Neural progenitor cell (in vitro differentiated cells): ENCODE results near the gene NETO2. TPM values are rescaled to one million over a fixed set of nuclear protein-coding genes. Genes with fewer than 3 reads are reported as not detected.

Source experiments
- DNase-seq: peaks from one replicate; pipeline ENCODE4 v3.0.0-alpha.2; 2016; ENCODE audit warnings: low spot score
- H2AFZ ChIP-seq: fragments of 200-600 bp; sonication (generic); replicated peaks from 2 replicates; pipeline ENCODE4 v1.6.1; 2016; ENCODE audit warnings: antibody characterized with exemption
- H3F3A ChIP-seq: fragments of 200-600 bp; sonication (generic); 2 replicates; pipeline ENCODE4 v1.6.1; 2016; ENCODE audit warnings: antibody characterized with exemption, low read depth
- H3K27ac ChIP-seq: fragments of 200-600 bp; sonication (generic); 2 replicates; pipeline ENCODE4 v1.5.1; 2016; ENCODE audit warnings: mild to moderate bottlenecking
- H3K27me3 ChIP-seq: fragments of 200-600 bp; sonication (generic); 2 replicates; pipeline ENCODE4 v1.6.1; 2016; ENCODE audit warnings: mild to moderate bottlenecking, moderate library complexity
- H3K36me3 ChIP-seq: fragments of 200-600 bp; sonication (generic); 2 replicates; pipeline ENCODE4 v1.5.1; 2016
- H3K4me1 ChIP-seq: fragments of 200-600 bp; sonication (generic); 2 replicates; pipeline ENCODE4 v1.6.1; 2016; ENCODE audit warnings: mixed run types
- H3K4me2 ChIP-seq: fragments of 200-600 bp; sonication (generic); 2 replicates; pipeline ENCODE4 v1.6.1; 2016
- H3K4me3 ChIP-seq: fragments of 200-600 bp; sonication (generic); 2 replicates; pipeline ENCODE4 v1.5.1; 2016
- H3K79me2 ChIP-seq: fragments of 200-600 bp; sonication (generic); 2 replicates; pipeline ENCODE4 v1.6.1; 2016; ENCODE audit warnings: low read depth
- H3K9ac ChIP-seq: fragments of 200-600 bp; sonication (generic); 2 replicates; pipeline ENCODE4 v1.6.1; 2016
- H3K9me3 ChIP-seq: fragments of 200-600 bp; sonication (generic); 2 replicates; pipeline ENCODE4 v1.5.1; 2016; ENCODE audit warnings: low read depth
- H4K20me1 ChIP-seq: fragments of 200-600 bp; sonication (generic); 2 replicates; pipeline ENCODE4 v1.6.1; 2016; ENCODE audit warnings: low read depth
- H3K27ac Mint-ChIP-seq: 3 replicates; pipeline ENCODE4 v1.8.0; 2021; ENCODE audit warnings: mixed read lengths
- H3K27me3 Mint-ChIP-seq: 2 replicates; pipeline ENCODE4 v1.8.0; 2022; ENCODE audit warnings: low read depth, mild to moderate bottlenecking, inconsistent platforms, moderate library complexity, mixed read lengths; ENCODE audit not compliant: insufficient read depth
- H3K36me3 Mint-ChIP-seq: 3 replicates; pipeline ENCODE4 v1.8.0; 2021; ENCODE audit warnings: mixed read lengths
- H3K4me1 Mint-ChIP-seq: 3 replicates; pipeline ENCODE4 v1.8.0; 2021; ENCODE audit warnings: mixed read lengths
- H3K4me3 Mint-ChIP-seq: 3 replicates; pipeline ENCODE4 v1.8.0; 2021; ENCODE audit warnings: mild to moderate bottlenecking, moderate library complexity, mixed read lengths
- H3K9me3 Mint-ChIP-seq: 3 replicates; pipeline ENCODE4 v1.8.0; 2020; ENCODE audit warnings: mixed read lengths
- EZH2phosphoT487 ChIP-seq: fragments of 200-600 bp; sonication (generic); IDR thresholded peaks from 2 replicates; pipeline ENCODE4 v1.6.1; 2017; ENCODE audit warnings: antibody characterized with exemption
- total RNA-seq: library from RNA; depleted of rRNA; stranded (reverse); fragments of >200 nt; gene quantifications from 2 replicates; pipeline ENCODE4 v1.2.3, GENCODE V29; 2015; ENCODE audit warnings: low replicate concordance

NETO2 gene
- total RNA-seq, 1 donor from 2014 or later, result 32.0 TPM

DNA sequence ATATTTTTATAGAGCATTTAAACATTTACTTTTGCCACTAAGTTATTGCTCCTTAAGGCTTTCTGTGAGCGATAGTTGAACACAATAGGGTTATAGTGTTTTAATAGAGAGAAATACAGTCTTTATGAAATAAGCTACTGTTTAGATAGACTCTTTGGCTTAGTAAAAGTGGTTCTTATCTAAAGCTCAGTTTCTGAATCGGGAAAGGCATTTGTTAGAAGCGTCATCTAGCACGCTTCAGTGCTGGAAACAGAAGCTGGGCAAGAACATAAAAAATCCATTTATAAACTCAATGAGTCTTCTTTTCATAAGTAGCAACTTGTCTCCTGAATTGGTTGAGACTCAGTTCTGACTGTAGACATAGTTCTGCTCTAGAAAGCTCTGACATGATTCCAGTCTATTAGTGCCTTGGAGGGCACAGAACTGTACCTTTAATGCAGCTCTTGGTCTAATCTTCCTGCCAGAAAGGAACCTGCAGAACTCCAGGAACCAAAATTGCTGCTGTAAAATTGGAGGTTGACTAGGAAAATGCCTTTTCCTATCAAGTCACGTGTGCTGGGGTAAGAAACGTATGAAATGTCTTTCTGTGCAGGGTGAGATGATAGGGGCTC lies 114.9 kb downstream of the NETO2 start:
- H3K4me2 ChIP-seq, result no peak overlapping the region
- H3F3A ChIP-seq, result no peaks in the 10 kb centered on the region
- H3K9me3 ChIP-seq, result no peaks in the 10 kb centered on the region
- no peaks in the 10 kb centered on the region for H3K36me3 Mint-ChIP-seq
- no peak overlapping the region for H3K27ac ChIP-seq
- H3K4me1 ChIP-seq, result no peaks in the 10 kb centered on the region
- H3K36me3 ChIP-seq, result no peaks in the 10 kb centered on the region
- H3K4me3 Mint-ChIP-seq, result no peak overlapping the region
- no peak overlapping the region for H3K27ac Mint-ChIP-seq
- H3K4me3 ChIP-seq, result no peak overlapping the region
- H2AFZ ChIP-seq, result no peak overlapping the region
- H3K9me3 Mint-ChIP-seq, result no peaks in the 10 kb centered on the region
- H3K9ac ChIP-seq, result no peak overlapping the region
- H4K20me1 ChIP-seq, result no peaks in the 10 kb centered on the region
- no peak for TF ChIP-seq EZH2phosphoT487
- no peak for DNase-seq
- H3K4me1 Mint-ChIP-seq, result peaks cover 12% of the 10 kb centered on the region
- no peaks in the 10 kb centered on the region for H3K27me3 ChIP-seq
- H3K27me3 Mint-ChIP-seq, result peaks cover 5% of the 10 kb centered on the region
- no peaks in the 10 kb centered on the region for H3K79me2 ChIP-seq

Other genes with a start within 250 kb of the NETO2 start
- 70.1 and 113 TPM in 2 replicates for gene DNAJA2, start 170.3 kb downstream of the NETO2 start, total RNA-seq